ENCODE data around the gene ELMO1.
A peak's percentile ranks its signal among the peaks of the same experiment; 100 is the strongest.

ELMO1 gene

GRCh38 chr7:36944838-36945237, 503.8 kb downstream of the ELMO1 start:
- DNase-seq (ENCODE audit: low spot score) = no peak

DNA sequence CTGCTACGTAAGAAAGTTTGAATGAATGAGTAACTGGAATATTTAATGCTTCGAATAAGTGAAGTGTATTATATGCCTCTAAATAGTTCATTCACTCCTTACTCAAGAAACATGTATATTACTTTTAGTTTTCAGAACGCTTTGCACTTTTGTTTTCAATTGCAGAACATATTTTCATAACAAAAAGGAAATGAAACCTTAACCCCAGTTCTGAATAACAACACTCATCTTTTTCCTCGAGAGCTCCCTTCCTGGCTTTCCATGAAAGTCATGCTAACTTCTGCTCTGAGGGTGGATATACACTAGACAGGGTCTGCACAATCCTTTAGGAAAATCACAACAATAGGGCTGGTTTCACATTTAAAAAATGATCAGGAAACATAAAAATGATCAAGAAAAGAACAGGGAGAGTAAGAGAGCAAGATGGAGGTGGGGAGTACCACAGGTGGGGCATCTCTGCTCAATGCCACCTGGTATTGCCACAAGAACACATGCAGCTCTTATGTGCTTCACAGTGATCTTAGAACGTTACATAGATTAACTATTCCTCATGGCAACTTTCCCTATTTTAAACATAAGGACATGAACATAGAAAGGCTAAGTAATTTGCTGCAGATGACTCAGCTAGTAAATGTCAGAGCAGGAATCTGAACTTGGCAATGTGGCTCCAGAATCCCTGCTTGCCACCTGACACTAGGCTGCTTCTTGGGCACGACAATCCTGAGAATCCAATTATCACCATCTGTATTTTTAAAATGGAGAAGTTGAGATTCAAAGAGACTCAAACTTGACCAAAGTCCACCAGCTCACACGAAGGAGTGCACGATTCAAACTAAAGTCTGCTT, 504.9 kb downstream of the ELMO1 start:
- peak; percentile 18 for DNase-seq (ENCODE audit: low spot score)

DNA sequence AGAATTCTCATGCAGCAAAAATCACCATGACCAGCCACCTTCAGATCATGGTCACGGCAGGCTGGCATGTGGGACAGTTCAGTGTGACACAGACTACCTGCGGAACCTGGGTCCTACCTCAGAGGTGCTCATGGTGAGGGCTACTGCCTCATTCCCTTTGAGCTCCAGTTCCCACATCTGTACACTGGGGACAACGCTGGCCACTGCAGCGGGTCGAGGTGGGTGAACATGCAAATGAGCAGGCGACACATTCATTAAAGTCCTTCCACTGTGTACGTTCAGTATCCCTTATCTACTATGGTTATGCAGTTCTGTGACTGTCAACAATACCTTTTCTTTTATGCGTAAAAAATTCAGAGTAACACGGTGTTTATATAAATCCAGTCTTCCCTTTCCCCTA, 505.7 kb downstream of the ELMO1 start:
- no peak for DNase-seq (ENCODE audit: low spot score)

GRCh38 chr7:36942541-36942940, 506.1 kb downstream of the ELMO1 start:
- no peak for DNase-seq (ENCODE audit: low spot score)

- DNase-seq (ENCODE audit: low spot score) = no peak
Measured at GRCh38 chr7:36942025-36942424, 506.6 kb downstream of the ELMO1 start.

DNA sequence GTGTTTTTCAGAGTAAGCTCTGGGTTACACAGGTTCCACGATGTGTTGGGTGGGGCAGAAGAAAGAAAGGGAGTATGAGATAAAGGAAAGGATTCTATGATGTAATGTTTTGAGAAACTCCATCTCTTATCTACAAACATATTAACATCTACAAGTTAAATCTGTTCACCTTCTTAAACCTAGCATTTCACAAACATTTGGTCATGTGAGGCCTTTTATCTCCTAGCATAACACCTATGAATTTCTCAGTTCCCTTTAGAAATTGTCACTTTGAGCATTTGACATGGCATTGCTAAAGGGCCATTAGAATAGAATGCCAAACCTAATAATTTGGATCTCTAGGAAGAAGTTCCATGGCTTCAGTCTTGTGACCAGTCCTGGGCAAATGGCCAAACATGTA, 507.3 kb downstream of the ELMO1 start:
- DNase-seq (ENCODE audit: low spot score) = no peak

- DNase-seq (ENCODE audit: low spot score) = no peak
Measured at GRCh38 chr7:36939816-36940215, 508.8 kb downstream of the ELMO1 start.

- DNase-seq (ENCODE audit: low spot score) = peak; percentile 6
Measured at GRCh38 chr7:36937754-36938563, 510.7 kb downstream of the ELMO1 start.

GRCh38 chr7:36931892-36932291, 516.8 kb downstream of the ELMO1 start:
- DNase-seq (ENCODE audit: low spot score) = no peak

DNA sequence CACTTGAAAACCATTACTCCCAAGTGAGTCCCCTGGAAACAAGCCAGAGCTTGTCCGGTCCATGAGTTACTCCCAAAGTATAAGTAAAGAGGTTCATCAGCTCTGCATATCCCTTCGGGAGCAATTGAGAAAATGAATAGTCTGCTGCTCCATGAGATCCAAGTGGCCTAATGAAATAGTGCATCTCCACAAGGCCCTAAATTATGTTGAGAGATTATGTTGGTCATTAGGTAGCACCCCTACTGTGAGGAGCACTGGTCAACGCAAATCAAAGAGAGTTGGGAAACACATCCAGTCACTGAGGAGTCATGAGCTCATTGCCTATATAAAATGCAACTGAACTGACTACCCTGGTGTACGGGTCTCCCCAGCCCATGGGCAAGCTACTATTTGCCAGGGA, 518.9 kb downstream of the ELMO1 start:
- DNase-seq (ENCODE audit: low spot score) = no peak

DNA sequence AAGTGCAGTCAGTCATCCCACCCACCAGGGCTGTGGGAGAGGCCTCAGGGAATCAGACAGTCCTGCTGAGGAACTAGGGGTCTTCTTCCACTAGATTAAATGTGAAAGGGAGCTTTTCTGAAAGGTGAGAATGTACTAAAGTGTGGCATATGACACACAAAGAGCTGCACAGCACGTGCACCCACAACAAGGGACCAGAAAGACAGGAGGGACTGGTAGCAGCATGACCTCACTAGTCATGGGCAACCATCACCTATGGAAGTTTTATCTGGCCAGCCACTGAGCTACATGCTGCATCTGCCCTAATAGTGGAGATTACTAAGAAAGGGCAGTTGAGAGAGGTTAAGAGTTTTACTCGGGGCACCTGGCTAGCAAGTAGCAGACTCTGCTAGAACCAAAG, 519.9 kb downstream of the ELMO1 start:
- DNase-seq (ENCODE audit: low spot score) = no peak

- DNase-seq (ENCODE audit: low spot score) = no peak
Measured at GRCh38 chr7:36928311-36928710, 520.4 kb downstream of the ELMO1 start.

GRCh38 chr7:36925691-36926090, 523.0 kb downstream of the ELMO1 start:
- no peak for DNase-seq (ENCODE audit: low spot score)

GRCh38 chr7:36925207-36925606, 523.5 kb downstream of the ELMO1 start:
- no peak for DNase-seq (ENCODE audit: low spot score)

- no peak for DNase-seq (ENCODE audit: low spot score)
Measured at GRCh38 chr7:36923943-36924436, 524.7 kb downstream of the ELMO1 start.

DNA sequence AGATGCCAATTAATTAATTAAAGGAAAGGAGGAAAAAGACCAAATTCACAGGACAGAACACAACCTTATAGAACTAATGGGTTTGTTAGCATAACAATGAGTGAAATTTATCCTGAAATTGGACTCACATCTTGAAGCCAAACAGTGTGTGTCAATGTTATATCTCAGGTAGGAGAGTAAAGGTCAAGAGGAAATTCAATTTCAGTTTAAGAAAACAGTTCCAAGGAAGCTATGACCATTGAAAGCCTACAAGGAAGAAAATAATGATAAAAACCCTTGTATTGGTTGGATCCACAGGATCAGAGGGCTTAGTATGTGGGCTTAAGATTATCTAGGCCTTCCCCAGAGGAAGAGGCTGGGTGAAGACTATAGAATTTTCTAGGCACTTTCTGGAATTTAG, 525.5 kb downstream of the ELMO1 start:
- no peak for DNase-seq (ENCODE audit: low spot score)

DNA sequence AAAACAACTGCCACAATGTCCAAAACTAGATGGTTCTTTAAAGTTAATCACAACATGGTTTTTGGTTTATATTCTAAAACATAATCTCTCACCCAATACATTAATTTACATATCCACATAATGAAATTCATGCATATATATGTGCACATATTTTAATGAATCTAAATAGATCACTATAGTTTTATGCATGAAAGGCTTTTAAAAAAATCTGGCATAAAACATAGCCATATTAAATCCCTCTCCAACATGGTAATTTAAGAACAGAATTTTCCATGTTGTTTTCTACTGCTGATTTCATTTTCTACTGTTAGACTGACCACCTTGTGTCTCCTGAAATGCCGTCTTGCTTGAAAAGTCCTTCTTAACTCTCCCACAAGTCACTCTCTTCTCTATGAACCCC, 528.2 kb downstream of the ELMO1 start:
- DNase-seq (ENCODE audit: low spot score) = no peak

- DNase-seq (ENCODE audit: low spot score) = no peak
Measured at GRCh38 chr7:36919738-36920137, 528.9 kb downstream of the ELMO1 start.

DNA sequence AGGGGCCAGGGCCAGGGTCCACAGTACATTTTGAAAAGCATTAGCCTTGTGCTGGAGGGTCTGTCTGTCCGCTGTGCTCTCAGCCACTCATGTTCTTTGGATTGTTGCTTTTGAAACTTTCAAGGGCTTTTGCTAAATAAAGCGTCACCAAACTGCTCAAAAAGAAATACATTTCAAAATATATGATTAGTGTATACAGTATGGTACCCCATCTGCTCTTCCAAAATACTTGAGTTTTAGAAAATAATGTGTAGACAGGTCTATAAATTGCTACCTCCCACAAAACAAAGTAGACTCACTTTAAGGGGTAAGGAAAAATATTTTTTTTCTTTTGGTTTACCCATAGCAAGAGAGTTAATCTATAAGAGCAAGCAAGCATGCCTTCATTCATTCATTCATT, 530.1 kb downstream of the ELMO1 start:
- no peak for DNase-seq (ENCODE audit: low spot score)

GRCh38 chr7:36916619-36917018, 532.0 kb downstream of the ELMO1 start:
- DNase-seq (ENCODE audit: low spot score) = no peak

DNA sequence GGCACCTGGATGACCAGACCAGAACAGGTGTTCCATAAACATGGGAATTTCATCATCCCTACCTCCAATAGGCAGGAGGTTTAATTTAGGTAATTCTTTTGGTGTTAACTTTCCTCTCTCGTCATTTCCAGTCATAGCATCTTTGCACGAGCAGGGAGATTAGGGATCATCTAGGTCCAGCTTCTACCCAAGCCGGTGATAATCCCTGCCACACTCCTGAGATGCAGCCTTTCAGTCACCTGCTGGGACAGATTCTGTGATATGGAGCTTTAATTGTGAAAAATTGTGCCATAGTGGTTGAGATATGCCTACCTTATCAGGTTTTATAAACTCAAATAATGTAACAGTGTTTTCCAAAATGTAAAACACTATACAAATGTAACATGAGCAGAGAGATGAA, 532.5 kb downstream of the ELMO1 start:
- DNase-seq (ENCODE audit: low spot score) = no peak

- DNase-seq (ENCODE audit: low spot score) = no peak
Measured at GRCh38 chr7:36911788-36912187, 536.9 kb downstream of the ELMO1 start.

GRCh38 chr7:36910859-36911258, 537.8 kb downstream of the ELMO1 start:
- no peak for DNase-seq (ENCODE audit: low spot score)
